ENCODE measurements around the gene HES6.

DNA sequence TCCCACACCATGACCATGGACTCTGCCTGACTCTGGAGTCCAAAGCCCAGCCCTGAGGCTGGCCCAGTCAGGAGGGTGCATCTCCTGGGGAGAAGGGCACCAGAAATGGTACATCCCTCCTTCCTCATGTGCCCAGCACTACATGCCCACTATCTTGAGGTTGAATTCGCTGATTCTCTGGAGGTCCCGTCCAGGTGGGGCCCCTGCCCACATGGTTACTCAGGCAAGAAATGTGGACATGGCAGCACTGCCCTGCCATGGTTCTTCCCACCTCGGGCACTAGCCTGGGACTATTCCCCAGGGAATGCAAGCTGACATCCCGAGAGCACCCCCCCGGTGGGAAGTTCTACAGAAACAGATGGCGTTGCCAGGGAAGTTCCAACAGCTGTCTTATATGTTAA, 15.3 kb upstream of the HES6 start:
- TF ChIP-seq, protein P1, sequence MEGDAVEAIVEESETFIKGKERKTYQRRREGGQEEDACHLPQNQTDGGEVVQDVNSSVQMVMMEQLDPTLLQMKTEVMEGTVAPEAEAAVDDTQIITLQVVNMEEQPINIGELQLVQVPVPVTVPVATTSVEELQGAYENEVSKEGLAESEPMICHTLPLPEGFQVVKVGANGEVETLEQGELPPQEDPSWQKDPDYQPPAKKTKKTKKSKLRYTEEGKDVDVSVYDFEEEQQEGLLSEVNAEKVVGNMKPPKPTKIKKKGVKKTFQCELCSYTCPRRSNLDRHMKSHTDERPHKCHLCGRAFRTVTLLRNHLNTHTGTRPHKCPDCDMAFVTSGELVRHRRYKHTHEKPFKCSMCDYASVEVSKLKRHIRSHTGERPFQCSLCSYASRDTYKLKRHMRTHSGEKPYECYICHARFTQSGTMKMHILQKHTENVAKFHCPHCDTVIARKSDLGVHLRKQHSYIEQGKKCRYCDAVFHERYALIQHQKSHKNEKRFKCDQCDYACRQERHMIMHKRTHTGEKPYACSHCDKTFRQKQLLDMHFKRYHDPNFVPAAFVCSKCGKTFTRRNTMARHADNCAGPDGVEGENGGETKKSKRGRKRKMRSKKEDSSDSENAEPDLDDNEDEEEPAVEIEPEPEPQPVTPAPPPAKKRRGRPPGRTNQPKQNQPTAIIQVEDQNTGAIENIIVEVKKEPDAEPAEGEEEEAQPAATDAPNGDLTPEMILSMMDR (IDR thresholded peaks at IDR 0.05; ENCODE audit: poor library complexity) = no peak
- TF ChIP-seq EZH2 (IDR thresholded peaks at IDR 0.05; ENCODE audit: borderline replicate concordance) (no peak), EZH2phosphoT487 (IDR thresholded peaks at IDR 0.05; ENCODE audit: low read depth, severe bottlenecking, unreplicated experiment) (no peak)

Data from hepatocyte (in vitro differentiated cells).